WTC11 (cell line): Measurements from ENCODE around the gene CCDC93. TPM values are rescaled to one million over a fixed set of nuclear protein-coding genes. Genes with fewer than 3 reads are reported as not detected.

ENCODE experiments used
- AFF4 ChIP-seq: sonication (generic); formaldehyde crosslinking; IDR thresholded peaks from 2 replicates; pipeline ENCODE4 v1.8.1; 2023; ENCODE audit warnings: mild to moderate bottlenecking, missing genetic modification reagents, borderline replicate concordance
- ATF2 ChIP-seq: sonication (generic); formaldehyde crosslinking; IDR thresholded peaks from 2 replicates; pipeline ENCODE4 v1.8.1; 2022; ENCODE audit warnings: low read depth, missing genetic modification reagents, borderline replicate concordance
- ELF4 ChIP-seq: sonication (generic); formaldehyde crosslinking; IDR thresholded peaks from 2 replicates; pipeline ENCODE4 v1.8.1; 2022; ENCODE audit warnings: low read depth, mild to moderate bottlenecking, moderate library complexity, missing genetic modification reagents
- EMX1 ChIP-seq: fragments of 250-450 bp; sonication (Bioruptor Pico); IDR thresholded peaks from 2 replicates; pipeline ENCODE4 v1.8.0; 2021; ENCODE audit warnings: mild to moderate bottlenecking
- FOXK1 ChIP-seq: sonication (generic); formaldehyde crosslinking; IDR thresholded peaks from 2 replicates; pipeline ENCODE4 v1.8.0; 2022; ENCODE audit warnings: mild to moderate bottlenecking, moderate library complexity, missing genetic modification reagents
- GABPB1 ChIP-seq: sonication (generic); formaldehyde crosslinking; IDR thresholded peaks from 2 replicates; pipeline ENCODE4 v1.8.1; 2023; ENCODE audit warnings: mild to moderate bottlenecking, missing genetic modification reagents
- GTF2I ChIP-seq: fragments of 250-450 bp; sonication (Bioruptor Pico); conservative IDR thresholded peaks from 2 replicates; pipeline ENCODE4 v1.4.0; 2021; ENCODE audit warnings: mild to moderate bottlenecking
- HMGA2 ChIP-seq: fragments of 250-450 bp; sonication (Bioruptor Pico); IDR thresholded peaks from 2 replicates; pipeline ENCODE4 v1.4.0; 2021; ENCODE audit warnings: mild to moderate bottlenecking, moderate library complexity
- IRF1 ChIP-seq: sonication (generic); formaldehyde crosslinking; IDR thresholded peaks from 2 replicates; pipeline ENCODE4 v1.8.0; 2023; ENCODE audit warnings: missing genetic modification reagents
- IRF2 ChIP-seq: sonication (generic); formaldehyde crosslinking; IDR thresholded peaks from 2 replicates; pipeline ENCODE4 v1.8.0; 2022; ENCODE audit warnings: low read depth, missing genetic modification reagents, borderline replicate concordance
- JUN ChIP-seq: sonication (generic); formaldehyde crosslinking; IDR thresholded peaks from 2 replicates; pipeline ENCODE4 v1.8.0; 2023; ENCODE audit warnings: mild to moderate bottlenecking, missing genetic modification reagents
- MXD4 ChIP-seq: fragments of 250-450 bp; sonication (Bioruptor Pico); IDR thresholded peaks from 2 replicates; pipeline ENCODE4 v1.8.0; 2021; ENCODE audit warnings: mild to moderate bottlenecking, moderate library complexity, borderline replicate concordance
- MYBL2 ChIP-seq: sonication (generic); formaldehyde crosslinking; IDR thresholded peaks from 2 replicates; pipeline ENCODE4 v1.8.1; 2023; ENCODE audit warnings: mild to moderate bottlenecking, moderate library complexity, missing genetic modification reagents
- NR3C1 ChIP-seq: sonication (generic); formaldehyde crosslinking; conservative IDR thresholded peaks from 2 replicates; pipeline ENCODE4 v1.8.1; 2023; ENCODE audit warnings: low read depth, mild to moderate bottlenecking, missing genetic modification reagents
- OVOL2 ChIP-seq: fragments of 250-450 bp; sonication (Bioruptor Pico); IDR thresholded peaks from 2 replicates; pipeline ENCODE4 v1.9.0; 2021; ENCODE audit warnings: mild to moderate bottlenecking, borderline replicate concordance
- RORB ChIP-seq: fragments of 250-450 bp; sonication (Bioruptor Pico); IDR thresholded peaks from 2 replicates; pipeline ENCODE4 v1.9.0; 2021; ENCODE audit warnings: mild to moderate bottlenecking
- SMAD4 ChIP-seq: sonication (generic); formaldehyde crosslinking; IDR thresholded peaks from 2 replicates; pipeline ENCODE4 v1.8.0; 2022; ENCODE audit warnings: mild to moderate bottlenecking, missing genetic modification reagents
- TCF7 ChIP-seq: sonication (generic); formaldehyde crosslinking; IDR thresholded peaks from 2 replicates; pipeline ENCODE4 v1.8.0; 2022; ENCODE audit warnings: mild to moderate bottlenecking, low read depth, missing genetic modification reagents, moderate library complexity
- TEAD1 ChIP-seq: sonication (generic); formaldehyde crosslinking; IDR thresholded peaks from 2 replicates; pipeline ENCODE4 v1.8.0; 2022; ENCODE audit warnings: mild to moderate bottlenecking, missing genetic modification reagents
- ZBTB21 ChIP-seq: sonication (generic); formaldehyde crosslinking; IDR thresholded peaks from 2 replicates; pipeline ENCODE4 v1.8.1; 2023; ENCODE audit warnings: mild to moderate bottlenecking, missing genetic modification reagents, borderline replicate concordance
- ZNF263 ChIP-seq: sonication (generic); formaldehyde crosslinking; IDR thresholded peaks from 2 replicates; pipeline ENCODE4 v1.8.1; 2022; ENCODE audit warnings: low read depth, mild to moderate bottlenecking, moderate library complexity, missing genetic modification reagents
- ZNF532 ChIP-seq: fragments of 250-450 bp; sonication (Bioruptor Pico); IDR thresholded peaks from 2 replicates; pipeline ENCODE4 v1.9.0; 2021; ENCODE audit warnings: mild to moderate bottlenecking, borderline replicate concordance
- total RNA-seq: library from RNA; stranded (reverse); gene quantifications from 3 replicates; pipeline ENCODE4 v1.2.3, GENCODE V29; 2021
- TF ChIP-seq, protein P1 (sequence below): sonication (generic); formaldehyde crosslinking; IDR thresholded peaks from 2 replicates; pipeline ENCODE4 v1.8.1; 2022; ENCODE audit warnings: low read depth, mild to moderate bottlenecking, moderate library complexity, missing genetic modification reagents, borderline replicate concordance

CCDC93 gene
- total RNA-seq, 1 experiment from 2014 or later: 16.9 TPM

DNA sequence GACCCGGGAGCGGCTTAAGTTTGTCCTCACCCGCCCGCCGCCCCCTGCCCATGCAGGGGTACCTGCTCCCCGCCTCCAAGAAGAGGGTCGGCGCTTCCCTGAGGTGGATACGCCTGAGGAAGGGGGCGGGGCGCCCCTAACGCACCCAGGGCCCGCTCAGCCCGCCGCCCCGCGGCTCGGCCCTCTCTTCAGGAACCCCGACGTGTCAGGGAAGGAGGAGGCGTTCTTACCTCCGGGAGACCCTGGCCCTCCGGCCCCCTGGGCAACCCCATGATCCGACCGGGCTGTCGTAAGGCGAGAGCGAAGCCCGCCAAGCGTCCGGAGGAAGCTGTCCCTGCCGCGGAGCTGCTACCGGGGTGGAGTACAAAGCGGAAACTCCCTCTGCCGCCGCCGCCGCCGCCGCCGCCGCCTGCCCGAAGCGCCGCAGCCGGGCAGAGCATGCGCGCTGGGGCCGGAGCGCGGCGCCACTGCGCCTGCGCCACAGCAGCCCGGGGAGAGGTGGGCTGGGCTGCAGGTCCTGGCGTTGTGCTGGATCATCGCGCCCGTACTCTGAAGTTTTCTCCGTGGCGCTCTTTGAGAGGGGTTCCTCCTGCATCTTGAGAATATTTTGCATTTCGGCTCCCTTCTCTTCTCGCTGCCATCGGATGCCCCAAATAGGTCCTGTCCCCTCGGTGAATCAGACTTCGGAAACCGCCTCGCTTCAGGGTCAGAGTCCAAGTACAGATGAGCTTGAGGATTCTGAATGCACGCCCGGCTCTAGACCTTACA, at the start of gene CCDC93 (continued):
- TF ChIP-seq AFF4 (CRISPR knock-in tag): no peak
- TF ChIP-seq NR3C1 (CRISPR knock-in tag): 0 out of 2 replicates have a peak, but pooled peaks have one; percentile 48
- TF ChIP-seq ZNF263 (CRISPR knock-in tag): no peak
- TF ChIP-seq, protein P1, sequence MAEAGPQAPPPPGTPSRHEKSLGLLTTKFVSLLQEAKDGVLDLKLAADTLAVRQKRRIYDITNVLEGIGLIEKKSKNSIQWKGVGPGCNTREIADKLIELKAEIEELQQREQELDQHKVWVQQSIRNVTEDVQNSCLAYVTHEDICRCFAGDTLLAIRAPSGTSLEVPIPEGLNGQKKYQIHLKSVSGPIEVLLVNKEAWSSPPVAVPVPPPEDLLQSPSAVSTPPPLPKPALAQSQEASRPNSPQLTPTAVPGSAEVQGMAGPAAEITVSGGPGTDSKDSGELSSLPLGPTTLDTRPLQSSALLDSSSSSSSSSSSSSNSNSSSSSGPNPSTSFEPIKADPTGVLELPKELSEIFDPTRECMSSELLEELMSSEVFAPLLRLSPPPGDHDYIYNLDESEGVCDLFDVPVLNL (CRISPR knock-in tag): no peak
- TF ChIP-seq ATF2 (CRISPR knock-in tag): no peak
- TF ChIP-seq GABPB1 (CRISPR knock-in tag): no peak; the same call in 1 of the 2 replicates
- no peak for TF ChIP-seq JUN (CRISPR knock-in tag)
- 0 out of 2 replicates have a peak, but pooled peaks have one; percentile 22 for TF ChIP-seq TEAD1 (CRISPR knock-in tag)
- TF ChIP-seq MXD4: no peak
- TF ChIP-seq IRF2 (CRISPR knock-in tag): no peak
- no peak for TF ChIP-seq OVOL2 (CRISPR knock-in tag)
- TF ChIP-seq ZBTB21 (CRISPR knock-in tag): peak; percentile 49; the same call in 1 of the 2 replicates
- no peak; the same call in 1 of the 2 replicates for TF ChIP-seq FOXK1 (CRISPR knock-in tag)
- TF ChIP-seq ZNF532 (CRISPR knock-in tag): no peak
- no peak for TF ChIP-seq EMX1
- TF ChIP-seq TCF7 (CRISPR knock-in tag): no peak
- TF ChIP-seq HMGA2 (CRISPR knock-in tag): no peak
- TF ChIP-seq IRF1: no peak
- no peak for TF ChIP-seq SMAD4 (CRISPR knock-in tag)
- TF ChIP-seq MYBL2 (CRISPR knock-in tag): no peak
- TF ChIP-seq ELF4: no peak
- TF ChIP-seq GTF2I (CRISPR knock-in tag): no peak
- TF ChIP-seq RORB: no peak
